HG03575 (cell line): ENCODE results near the gene BMERB1.
"Not testable (repeated sequence)": the region's sequence is repeated elsewhere in the genome, so short reads cannot be mapped to it uniquely, and the experiment has no call there.

ENCODE experiments used
- ATAC-seq: cut with Tn5 transposase; IDR thresholded peaks from one replicate; pipeline ENCODE4 v1.9.1; 2021; ENCODE audit not compliant: unreplicated experiment, insufficient number of reproducible peaks, low FRiP score; ENCODE audit errors: extremely low read depth

Gene BMERB1

GRCh38 chr16:15539197-15539596 lies 104.8 kb downstream of the BMERB1 start:
- no peak for ATAC-seq

DNA sequence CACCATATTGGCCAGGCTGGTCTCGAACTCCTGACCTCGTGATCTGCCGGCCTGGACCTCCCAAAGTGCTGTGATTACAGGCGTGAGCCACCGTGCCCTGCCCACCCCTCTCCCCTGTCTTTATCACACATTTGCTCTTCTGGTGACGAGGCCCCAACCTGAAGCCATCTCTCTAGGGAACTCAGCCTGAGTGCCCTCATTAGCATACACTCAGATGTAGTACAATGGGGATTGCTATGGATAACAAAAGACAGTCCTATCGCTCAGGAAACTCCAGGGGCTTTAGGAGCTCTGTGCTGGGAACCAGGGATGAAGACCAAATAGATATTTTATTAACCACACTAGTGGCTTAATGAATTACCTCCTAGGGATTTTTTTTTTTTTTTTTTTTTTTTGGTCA lies 107.9 kb downstream of the BMERB1 start:
- ATAC-seq = no peak

GRCh38 chr16:15542734-15543347 lies 108.5 kb downstream of the BMERB1 start:
- ATAC-seq = no peak

DNA sequence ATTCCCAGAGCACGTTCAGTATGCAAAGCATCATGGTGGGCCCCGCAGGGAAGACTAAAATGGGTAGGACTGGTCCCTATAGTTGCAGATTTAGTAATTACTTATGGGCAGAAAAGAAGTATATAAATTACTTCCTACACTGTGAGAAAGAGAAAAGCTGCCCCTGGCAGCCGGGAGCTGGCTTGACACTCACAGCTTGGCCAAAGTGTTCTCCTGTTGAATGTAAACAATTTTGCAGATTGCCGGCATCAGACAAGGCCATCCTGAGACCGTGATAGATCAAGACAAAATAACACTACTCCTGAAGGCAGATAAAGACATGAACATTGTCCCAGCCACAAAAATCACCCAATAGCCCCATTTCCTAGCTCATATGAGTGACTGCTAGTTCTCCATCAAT lies 110.0 kb downstream of the BMERB1 start:
- ATAC-seq = no peak

GRCh38 chr16:15545544-15545943 lies 111.2 kb downstream of the BMERB1 start:
- no peak for ATAC-seq

DNA sequence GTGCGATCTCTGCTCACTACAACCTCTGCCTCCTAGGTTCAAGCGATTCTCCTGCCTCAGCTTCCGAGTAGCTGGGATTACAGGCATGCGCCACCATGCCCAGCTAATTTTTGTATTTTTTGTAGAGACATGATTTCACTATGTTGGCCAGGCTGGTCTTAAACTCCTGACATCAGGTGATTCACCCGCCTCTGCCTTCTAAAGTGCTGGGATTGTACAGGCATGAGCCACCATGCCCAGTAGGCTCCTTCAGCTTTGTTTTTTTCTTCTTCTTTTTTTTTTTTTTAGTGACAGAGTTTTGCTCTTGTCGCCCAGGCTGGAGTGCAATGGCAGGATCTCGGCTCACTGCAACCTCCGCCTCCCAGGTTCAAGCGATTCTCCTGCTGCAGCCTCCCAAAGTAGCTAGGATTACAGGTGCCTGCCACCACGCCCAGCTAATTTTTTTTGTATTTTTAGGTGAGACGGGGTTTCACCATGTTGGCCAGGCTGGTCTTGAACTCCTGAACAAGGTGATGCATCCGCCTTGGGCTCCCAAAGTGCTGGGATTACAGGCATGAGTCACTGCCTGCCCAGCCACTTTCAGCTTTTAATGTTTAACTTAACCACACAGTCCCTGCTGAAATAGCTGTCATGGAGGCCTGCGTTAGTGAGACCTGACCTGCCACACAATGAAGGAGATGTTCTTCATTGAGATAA lies 112.8 kb downstream of the BMERB1 start:
- not testable (repeated sequence) for ATAC-seq

DNA sequence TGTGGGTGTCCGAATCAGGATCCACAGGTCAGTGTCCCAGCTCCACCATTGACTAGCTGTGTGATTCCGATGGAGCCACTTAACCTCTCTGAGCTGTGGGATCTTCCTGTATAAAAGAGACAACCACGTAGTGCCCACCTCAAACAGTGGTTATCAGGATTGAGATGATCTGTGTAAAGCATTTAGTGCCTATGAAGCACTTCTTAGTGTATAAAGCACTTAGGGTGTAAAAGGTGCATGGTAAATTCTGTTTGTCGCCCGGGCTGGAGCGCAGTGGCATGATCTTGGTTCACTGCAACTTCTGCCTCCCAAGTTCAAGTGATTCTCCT lies 113.3 kb downstream of the BMERB1 start:
- ATAC-seq = no peak

GRCh38 chr16:15548482-15548891 lies 114.1 kb downstream of the BMERB1 start:
- no peak for ATAC-seq

DNA sequence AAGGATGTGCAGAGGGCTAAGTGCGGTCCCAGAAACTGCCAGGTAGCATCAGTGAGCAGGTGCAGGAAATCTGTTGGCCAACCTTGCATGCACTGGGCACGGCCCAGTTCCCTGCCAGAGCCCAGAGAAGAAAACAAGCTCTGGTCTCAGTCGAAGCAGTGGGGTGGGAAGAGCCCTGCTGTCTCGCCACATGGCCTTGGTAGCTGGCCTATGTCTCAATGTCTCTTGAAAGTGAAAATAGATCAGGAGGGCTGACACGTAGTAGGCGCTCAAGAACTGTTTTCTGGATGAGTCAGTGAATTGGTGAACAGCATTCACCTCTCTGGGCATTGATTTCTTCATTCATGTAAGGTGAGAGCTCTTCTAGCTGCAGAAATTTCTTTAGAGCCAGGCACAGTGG lies 118.1 kb downstream of the BMERB1 start:
- ATAC-seq = no peak

GRCh38 chr16:15553313-15554088 lies 119.1 kb downstream of the BMERB1 start:
- ATAC-seq = no peak

GRCh38 chr16:15556130-15556529 lies 121.7 kb downstream of the BMERB1 start:
- ATAC-seq = no peak

GRCh38 chr16:15557258-15557657 lies 122.9 kb downstream of the BMERB1 start:
- no peak for ATAC-seq

GRCh38 chr16:15559176-15559575 lies 124.8 kb downstream of the BMERB1 start:
- ATAC-seq = no peak

DNA sequence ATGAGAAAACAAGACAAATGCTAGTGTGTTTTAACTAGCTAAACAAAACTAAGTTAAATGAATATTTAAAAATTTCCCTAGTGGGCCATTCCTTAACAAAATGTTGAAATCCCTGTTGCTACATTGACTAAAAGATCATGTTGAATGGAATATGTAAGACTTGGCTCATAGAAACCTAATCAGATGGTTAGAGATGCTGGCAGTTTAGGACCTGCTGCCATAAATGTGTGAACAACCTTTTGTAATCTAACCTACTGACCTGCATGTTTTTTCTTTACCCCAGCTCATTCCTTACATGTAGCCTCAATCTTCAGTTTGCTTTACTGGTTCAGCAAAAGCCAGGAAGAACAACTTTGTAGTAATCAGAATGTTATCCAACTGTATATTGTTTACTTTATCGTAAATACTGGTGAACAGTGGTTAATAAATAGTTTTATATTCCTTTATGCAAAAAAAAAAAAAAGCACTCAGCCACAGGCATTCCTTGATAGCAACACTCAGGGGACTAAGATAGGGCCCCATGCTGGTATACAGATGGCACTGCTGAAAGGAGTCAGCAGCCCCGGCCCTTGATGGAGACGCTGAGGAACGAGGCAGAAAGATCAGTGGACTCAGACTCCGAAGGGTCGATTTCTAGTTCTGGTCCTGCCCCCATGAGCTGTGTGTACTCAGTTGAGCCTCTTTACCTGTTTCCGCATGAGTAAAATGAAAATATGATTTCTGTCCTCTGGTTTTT lies 130.4 kb downstream of the BMERB1 start:
- no peak for ATAC-seq

- ATAC-seq = no peak
Observed at GRCh38 chr16:15566095-15566494, 131.7 kb downstream of the BMERB1 start.

DNA sequence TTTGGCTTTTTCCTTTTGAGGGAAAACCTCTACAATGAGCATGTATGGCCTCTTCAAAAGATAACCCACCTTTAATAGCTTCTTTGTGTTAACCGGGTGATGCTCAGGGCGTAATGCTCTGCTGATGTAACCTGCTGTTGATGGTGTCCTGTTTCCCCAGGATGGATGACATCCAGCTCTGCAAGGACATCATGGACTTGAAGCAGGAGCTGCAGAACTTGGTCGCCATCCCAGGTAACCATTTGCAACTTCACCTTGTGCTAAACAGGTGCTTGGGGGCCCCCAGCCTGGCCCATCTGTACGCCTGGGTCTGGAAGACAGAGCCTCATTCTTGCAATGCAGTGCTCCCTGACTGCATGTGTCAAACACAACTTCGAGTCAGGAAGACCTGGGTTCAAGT lies 133.4 kb downstream of the BMERB1 start:
- ATAC-seq = no peak

GRCh38 chr16:15570666-15571065 lies 136.3 kb downstream of the BMERB1 start:
- not testable (repeated sequence) for ATAC-seq

DNA sequence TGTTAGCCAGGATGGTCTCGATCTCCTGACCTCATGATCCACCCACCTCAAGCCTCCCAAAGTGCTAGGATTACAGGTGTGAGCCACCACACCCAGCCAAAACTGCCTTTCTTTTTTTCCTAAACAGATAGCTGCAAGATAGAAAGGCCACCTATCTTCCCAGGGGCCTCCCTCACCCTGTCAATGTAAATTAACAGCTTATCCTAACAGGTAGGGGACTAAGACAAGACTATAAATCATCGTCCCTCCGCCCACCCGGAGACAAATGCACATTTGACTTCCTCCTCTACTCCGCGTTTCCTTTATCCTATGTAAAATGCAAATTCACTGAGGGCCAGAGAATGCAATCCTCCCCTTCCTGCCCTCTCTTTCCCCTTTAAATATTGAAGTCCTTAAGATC lies 137.2 kb downstream of the BMERB1 start:
- no peak for ATAC-seq

DNA sequence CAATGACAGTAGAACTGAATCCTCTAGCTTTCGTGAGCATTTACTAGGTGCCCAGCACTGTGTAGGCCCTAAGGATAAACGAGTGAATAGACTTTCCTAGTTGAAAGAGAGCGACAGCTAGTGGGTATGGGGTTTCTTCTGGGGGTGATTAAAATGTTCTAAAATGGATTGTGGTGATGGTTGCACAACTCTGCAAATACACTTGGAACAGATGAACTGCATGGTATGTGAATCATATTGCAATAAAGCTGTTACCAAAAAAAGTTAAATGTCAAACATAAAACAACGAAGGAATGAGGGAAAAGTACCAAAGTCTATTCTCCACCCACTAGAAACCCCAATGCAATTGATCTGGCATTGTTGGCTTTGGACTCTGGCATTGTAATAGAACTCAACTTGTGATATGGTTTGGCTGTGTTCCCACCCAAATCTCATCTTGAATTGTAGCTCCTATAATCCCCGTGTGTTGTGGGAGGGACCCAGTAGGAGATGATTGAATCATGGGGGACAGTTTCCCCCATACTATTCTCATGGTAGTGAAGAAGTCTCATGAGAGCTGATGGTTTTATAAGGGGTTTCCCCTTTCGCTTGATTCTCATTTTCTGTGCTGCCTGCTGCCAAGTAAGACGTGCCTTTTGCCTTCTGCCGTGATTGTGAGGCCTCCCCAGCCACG lies 138.1 kb downstream of the BMERB1 start:
- no peak for ATAC-seq
